Thyroid gland (tissue), 4 donors: Measurements from ENCODE around the gene OTUD5.

Experiments
- POLR2A ChIP-seq, 2 donors: fragments of 450-650 bp; IDR thresholded peaks; one replicate each; pipeline ENCODE4 v1.6.1; 2017; ENCODE audit warnings: antibody characterized with exemption in 2 of 2, mild to moderate bottlenecking in 2 of 2, moderate library complexity in 1 of 2
- TF ChIP-seq, protein P1 (sequence below), 6 experiments: fragments of 200-600 bp in 3 of 6; fragments of 450-650 bp in 3 of 6; sonication (generic) in 3 of 6; IDR thresholded peaks; one replicate each; pipeline ENCODE4 v1.5.1; 2016 to 2019; ENCODE audit warnings: antibody characterized with exemption in 6 of 6, mild to moderate bottlenecking in 2 of 6, inconsistent platforms in 1 of 6, moderate library complexity in 1 of 6

- TF ChIP-seq, protein P1, sequence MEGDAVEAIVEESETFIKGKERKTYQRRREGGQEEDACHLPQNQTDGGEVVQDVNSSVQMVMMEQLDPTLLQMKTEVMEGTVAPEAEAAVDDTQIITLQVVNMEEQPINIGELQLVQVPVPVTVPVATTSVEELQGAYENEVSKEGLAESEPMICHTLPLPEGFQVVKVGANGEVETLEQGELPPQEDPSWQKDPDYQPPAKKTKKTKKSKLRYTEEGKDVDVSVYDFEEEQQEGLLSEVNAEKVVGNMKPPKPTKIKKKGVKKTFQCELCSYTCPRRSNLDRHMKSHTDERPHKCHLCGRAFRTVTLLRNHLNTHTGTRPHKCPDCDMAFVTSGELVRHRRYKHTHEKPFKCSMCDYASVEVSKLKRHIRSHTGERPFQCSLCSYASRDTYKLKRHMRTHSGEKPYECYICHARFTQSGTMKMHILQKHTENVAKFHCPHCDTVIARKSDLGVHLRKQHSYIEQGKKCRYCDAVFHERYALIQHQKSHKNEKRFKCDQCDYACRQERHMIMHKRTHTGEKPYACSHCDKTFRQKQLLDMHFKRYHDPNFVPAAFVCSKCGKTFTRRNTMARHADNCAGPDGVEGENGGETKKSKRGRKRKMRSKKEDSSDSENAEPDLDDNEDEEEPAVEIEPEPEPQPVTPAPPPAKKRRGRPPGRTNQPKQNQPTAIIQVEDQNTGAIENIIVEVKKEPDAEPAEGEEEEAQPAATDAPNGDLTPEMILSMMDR (IDR thresholded peaks at IDR 0.05), result no peak
- TF ChIP-seq POLR2A (IDR thresholded peaks at IDR 0.05), result no peak
Observed at GRCh38 chrX:48942895-48943294, 14.5 kb downstream of the OTUD5 start.
